SK-N-SH (cell line): Measurements from ENCODE around the gene DHX57. TPM values are rescaled to one million over a fixed set of nuclear protein-coding genes. Genes with fewer than 3 reads are reported as not detected.

Experiments used
- CTCF ChIA-PET: fragments of 300-600, 350-600 bp; formaldehyde crosslinking; extraction: SDS; loops from one replicate; lab custom pipeline; 2021; lab: Yijun Ruan, JAX
- POLR2A ChIA-PET: fragments of 350-600 bp; sonication (Branson Sonifier 250); formaldehyde crosslinking; extraction: SDS; loops from one replicate; lab custom pipeline; 2020; ENCODE audit warnings: antibody characterized with exemption, inconsistent platforms; lab: Yijun Ruan, JAX
- DNase-seq: peaks from one replicate; pipeline ENCODE4 v3.0.0; 2012
- H2AFZ ChIP-seq: fragments of 200-600 bp; sonication (generic); 2 replicates; pipeline ENCODE4 v1.8.1; 2016; ENCODE audit warnings: antibody characterized with exemption, mild to moderate bottlenecking, low read depth
- H3F3A ChIP-seq: fragments of 200-600 bp; sonication (generic); replicated peaks from 2 replicates; pipeline ENCODE3; 2016; ENCODE audit warnings: antibody characterized with exemption, mild to moderate bottlenecking; ENCODE audit not compliant: insufficient read depth
- H3K27ac ChIP-seq, 2 experiments: fragments of 200-500 bp in 1 of 2; fragments of 200-600 bp in 1 of 2; sonication (Bioruptor generic) in 1 of 2; sonication (generic), shearing (Covaris generic) in 1 of 2; 2 replicates each; pipeline versions ENCODE4 v1.5.1 to v1.6.1; 2014 to 2016; ENCODE audit warnings: low read depth in 2 of 2, inconsistent platforms in 1 of 2, low read length in 1 of 2, mild to moderate bottlenecking in 1 of 2, mixed read lengths in 1 of 2
- H3K27me3 ChIP-seq: fragments of 200-600 bp; sonication (generic), shearing (Covaris generic); 2 replicates; pipeline ENCODE4 v1.6.1; 2016; ENCODE audit warnings: mixed run types; ENCODE audit not compliant: insufficient read depth
- H3K36me3 ChIP-seq, 2 experiments: fragments of 200-500 bp in 1 of 2; fragments of 200-600 bp in 1 of 2; sonication (Bioruptor generic) in 1 of 2; sonication (generic) in 1 of 2; replicated peaks in 1 of 2; 2 replicates each; pipeline versions ENCODE3 to v1.5.1; 2014 to 2016; ENCODE audit warnings: low read length in 1 of 2, mild to moderate bottlenecking in 1 of 2; ENCODE audit not compliant: insufficient read depth in 2 of 2, control insufficient read depth in 1 of 2
- H3K4me1 ChIP-seq, 2 experiments: fragments of 200-500 bp in 1 of 2; fragments of 200-600 bp in 1 of 2; sonication (Bioruptor generic) in 1 of 2; sonication (generic), shearing (Covaris generic) in 1 of 2; 2 replicates each; pipeline versions ENCODE4 v1.5.1 to v1.6.1; 2014 to 2016; ENCODE audit warnings: low read depth in 1 of 2, low read length in 1 of 2, mixed run types in 1 of 2; ENCODE audit not compliant: insufficient read depth in 2 of 2, control insufficient read depth in 1 of 2
- H3K4me2 ChIP-seq: fragments of 200-600 bp; sonication (generic), shearing (Covaris generic); 2 replicates; pipeline ENCODE4 v1.6.1; 2017; ENCODE audit warnings: mixed run types
- H3K4me3 ChIP-seq, 2 experiments: fragments of 200-500 bp in 1 of 2; fragments of 200-600 bp in 1 of 2; sonication (Bioruptor generic) in 1 of 2; sonication (generic), shearing (Covaris generic) in 1 of 2; 2 replicates each; pipeline versions ENCODE4 v1.5.1 to v1.8.1; 2014 to 2016; ENCODE audit warnings: low read depth in 2 of 2, inconsistent platforms in 1 of 2, low read length in 1 of 2, mild to moderate bottlenecking in 1 of 2, mixed read lengths in 1 of 2, moderate library complexity in 1 of 2
- H3K79me2 ChIP-seq: fragments of 200-600 bp; sonication (generic); 2 replicates; pipeline ENCODE4 v1.8.1; 2017; ENCODE audit warnings: mild to moderate bottlenecking; ENCODE audit not compliant: insufficient read depth
- H3K9ac ChIP-seq: fragments of 200-600 bp; sonication (generic); 2 replicates; pipeline ENCODE4 v1.6.1; 2017; ENCODE audit warnings: mixed run types
- H3K9me2 ChIP-seq: fragments of 200-600 bp; sonication (generic); 2 replicates; pipeline ENCODE4 v1.6.1; 2017; ENCODE audit warnings: mixed run types
- H3K9me3 ChIP-seq: fragments of 200-600 bp; sonication (generic); 2 replicates; pipeline ENCODE4 v1.6.1; 2017; ENCODE audit warnings: mixed run types, mild to moderate bottlenecking, moderate library complexity
- H4K20me1 ChIP-seq: fragments of 200-600 bp; sonication (generic); 2 replicates; pipeline ENCODE4 v1.6.1; 2017; ENCODE audit warnings: mild to moderate bottlenecking, mixed run types; ENCODE audit not compliant: insufficient read depth
- ELF1 ChIP-seq: IDR thresholded peaks from 2 replicates; pipeline ENCODE4 v1.4.0; 2012
- EZH2phosphoT487 ChIP-seq: fragments of 200-600 bp; sonication (generic); IDR thresholded peaks from 2 replicates; pipeline ENCODE4 v1.6.1; 2017; ENCODE audit warnings: low read depth, mixed run types, mild to moderate bottlenecking, antibody characterized with exemption, moderate library complexity, borderline replicate concordance
- FOXJ3 ChIP-seq: sonication (generic); formaldehyde crosslinking; IDR thresholded peaks from 2 replicates; pipeline ENCODE4 v1.5.1; 2020; ENCODE audit warnings: mild to moderate bottlenecking, missing genetic modification reagents
- FOXM1 ChIP-seq: IDR thresholded peaks from 2 replicates; pipeline ENCODE4 v1.4.0; 2012; ENCODE audit warnings: low read depth, mild to moderate bottlenecking
- GABPA ChIP-seq: IDR thresholded peaks from 2 replicates; pipeline ENCODE4 v1.4.0; 2012; ENCODE audit warnings: low read depth, mild to moderate bottlenecking
- GATA2 ChIP-seq: sonication (generic); formaldehyde crosslinking; IDR thresholded peaks from 2 replicates; pipeline ENCODE4 v1.5.0; 2020; ENCODE audit warnings: mild to moderate bottlenecking, missing genetic modification reagents
- JUND ChIP-seq: IDR thresholded peaks from 2 replicates; pipeline ENCODE4 v1.4.0; 2012
- NFIC ChIP-seq: IDR thresholded peaks from 2 replicates; pipeline ENCODE4 v1.4.0; 2012; ENCODE audit warnings: borderline replicate concordance
- NRF1 ChIP-seq: IDR thresholded peaks from 2 replicates; pipeline ENCODE4 v1.6.1; 2012; ENCODE audit warnings: low read depth, mild to moderate bottlenecking, low read length
- RFX5 ChIP-seq: IDR thresholded peaks from 2 replicates; pipeline ENCODE4 v1.6.1; 2012; ENCODE audit warnings: mild to moderate bottlenecking, improper control_type of control experiment, low read length
- SIN3A ChIP-seq: IDR thresholded peaks from 2 replicates; pipeline ENCODE4 v1.6.1; 2012; ENCODE audit warnings: low read depth, mild to moderate bottlenecking, low read length, moderate library complexity, borderline replicate concordance
- TAF1 ChIP-seq: IDR thresholded peaks from 2 replicates; pipeline ENCODE4 v1.6.1; 2012; ENCODE audit warnings: low read depth, mild to moderate bottlenecking, low read length, moderate library complexity, borderline replicate concordance
- TCF12 ChIP-seq: IDR thresholded peaks from 2 replicates; pipeline ENCODE4 v1.4.0; 2012
- YY1 ChIP-seq: IDR thresholded peaks from 2 replicates; pipeline ENCODE4 v1.4.0; 2012; ENCODE audit warnings: low read depth, mild to moderate bottlenecking
- WGBS: methylation state at CpG from one replicate; pipeline ENCODE4 v1.1.6; 2017; ENCODE audit warnings: low lambda C conversion rate; 5-methylcytosine and 5-hydroxymethylcytosine counted together
- polyA plus RNA-seq, 3 experiments: library from polyadenylated mRNA; depleted of rRNA; stranded (reverse); fragments of >200 nt; gene quantifications; 2 replicates each; pipeline ENCODE4 v1.2.3, GENCODE V29; 2012
- TF ChIP-seq, protein P1 (sequence below): IDR thresholded peaks from 2 replicates; pipeline ENCODE4 v1.4.0; 2012; ENCODE audit warnings: low read depth
- TF ChIP-seq, protein P2 (sequence below): fragments of 200-600 bp; sonication (generic); IDR thresholded peaks from 2 replicates; pipeline ENCODE4 v1.6.1; 2017; ENCODE audit warnings: antibody characterized with exemption, mild to moderate bottlenecking, moderate library complexity
- TF ChIP-seq, protein P3 (sequence below): fragments of 150-350 bp; IDR thresholded peaks from 2 replicates; pipeline ENCODE4 v1.6.1; 2016; ENCODE audit warnings: mild to moderate bottlenecking, low read depth, low read length
- TF ChIP-seq, protein P4 (sequence below): IDR thresholded peaks from 2 replicates; pipeline ENCODE4 v1.4.0; 2012; ENCODE audit warnings: low read depth, borderline replicate concordance

Gene DHX57
- polyA plus RNA-seq, 1 of the 3 experiments (the other 2 are of a cell fraction): 12.3 TPM

DNA sequence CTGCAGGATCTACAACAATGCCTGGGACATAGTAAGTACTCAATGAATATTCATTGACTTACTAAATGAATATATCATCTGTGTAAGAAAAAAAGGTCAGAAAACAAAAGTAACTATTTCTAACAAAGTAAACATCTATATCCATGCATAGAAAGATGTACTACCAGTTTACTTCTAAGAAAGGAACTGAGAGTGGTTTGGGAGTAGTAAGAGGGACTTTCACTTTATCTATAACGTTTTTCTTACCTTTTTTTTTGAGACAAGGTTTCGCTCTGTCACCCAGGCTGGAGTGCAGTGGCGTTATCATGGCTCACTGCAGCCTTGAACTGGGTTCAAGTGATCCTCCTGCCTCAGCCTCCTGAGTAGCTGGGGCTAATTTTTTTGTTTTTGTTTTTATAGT lies 25.7 kb downstream of the DHX57 start (continued):
- TF ChIP-seq TCF12 (no peak), GABPA (no peak), YY1 (no peak)

DNA sequence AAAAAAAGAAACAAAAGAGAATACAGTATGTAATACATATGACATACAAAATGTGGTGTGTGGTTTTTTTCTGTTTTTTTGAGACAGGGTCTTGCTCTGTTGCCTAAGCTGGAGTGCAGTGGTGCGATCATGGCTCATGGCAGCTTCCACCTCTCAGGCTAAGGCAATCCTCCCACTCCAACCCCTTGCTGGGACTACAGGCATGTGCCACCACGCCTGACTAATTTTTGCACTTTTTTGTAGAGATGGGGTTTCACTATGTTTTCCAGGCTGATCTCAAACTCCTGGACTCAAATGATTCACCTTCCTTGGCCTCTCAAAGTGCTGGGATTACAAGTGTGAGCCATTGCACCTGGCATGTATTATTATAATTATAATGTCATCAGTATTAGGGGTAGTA lies 38.9 kb downstream of the DHX57 start:
- Histone ChIP-seq H2AFZ (no peak overlapping the region), H3K79me2 (no peaks in the 10 kb centered on the region), H4K20me1 (no peaks in the 10 kb centered on the region), H3F3A (no peaks in the 10 kb centered on the region), H3K9me3 (no peaks in the 10 kb centered on the region), H3K4me3 (no peak overlapping the region), H3K27me3 (no peaks in the 10 kb centered on the region), H3K9ac (no peak overlapping the region), H3K36me3 (peaks cover 35 to 52% of the 10 kb centered on the region in 2 experiments), H3K4me2 (no peak overlapping the region), H3K9me2 (no peaks in the 10 kb centered on the region), H3K4me1 (no peaks in the 10 kb centered on the region), H3K27ac (no peak overlapping the region)
- POLR2A ChIA-PET: interaction anchor here (0.7 kb wide), 1 partner anchor 141 kb away, joined by 3 read pairs; no protein-coding TSS in a partner anchor
- TF ChIP-seq, protein P1, sequence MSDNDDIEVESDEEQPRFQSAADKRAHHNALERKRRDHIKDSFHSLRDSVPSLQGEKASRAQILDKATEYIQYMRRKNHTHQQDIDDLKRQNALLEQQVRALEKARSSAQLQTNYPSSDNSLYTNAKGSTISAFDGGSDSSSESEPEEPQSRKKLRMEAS: no peak
- TF ChIP-seq SIN3A (no peak), YY1 (no peak)
- TF ChIP-seq, protein P2, sequence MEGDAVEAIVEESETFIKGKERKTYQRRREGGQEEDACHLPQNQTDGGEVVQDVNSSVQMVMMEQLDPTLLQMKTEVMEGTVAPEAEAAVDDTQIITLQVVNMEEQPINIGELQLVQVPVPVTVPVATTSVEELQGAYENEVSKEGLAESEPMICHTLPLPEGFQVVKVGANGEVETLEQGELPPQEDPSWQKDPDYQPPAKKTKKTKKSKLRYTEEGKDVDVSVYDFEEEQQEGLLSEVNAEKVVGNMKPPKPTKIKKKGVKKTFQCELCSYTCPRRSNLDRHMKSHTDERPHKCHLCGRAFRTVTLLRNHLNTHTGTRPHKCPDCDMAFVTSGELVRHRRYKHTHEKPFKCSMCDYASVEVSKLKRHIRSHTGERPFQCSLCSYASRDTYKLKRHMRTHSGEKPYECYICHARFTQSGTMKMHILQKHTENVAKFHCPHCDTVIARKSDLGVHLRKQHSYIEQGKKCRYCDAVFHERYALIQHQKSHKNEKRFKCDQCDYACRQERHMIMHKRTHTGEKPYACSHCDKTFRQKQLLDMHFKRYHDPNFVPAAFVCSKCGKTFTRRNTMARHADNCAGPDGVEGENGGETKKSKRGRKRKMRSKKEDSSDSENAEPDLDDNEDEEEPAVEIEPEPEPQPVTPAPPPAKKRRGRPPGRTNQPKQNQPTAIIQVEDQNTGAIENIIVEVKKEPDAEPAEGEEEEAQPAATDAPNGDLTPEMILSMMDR: no peak
- no peak for DNase-seq
- CTCF ChIA-PET: no interaction called here
- 98% methylated on average over 2 of the region's 2 CpGs for WGBS

DNA sequence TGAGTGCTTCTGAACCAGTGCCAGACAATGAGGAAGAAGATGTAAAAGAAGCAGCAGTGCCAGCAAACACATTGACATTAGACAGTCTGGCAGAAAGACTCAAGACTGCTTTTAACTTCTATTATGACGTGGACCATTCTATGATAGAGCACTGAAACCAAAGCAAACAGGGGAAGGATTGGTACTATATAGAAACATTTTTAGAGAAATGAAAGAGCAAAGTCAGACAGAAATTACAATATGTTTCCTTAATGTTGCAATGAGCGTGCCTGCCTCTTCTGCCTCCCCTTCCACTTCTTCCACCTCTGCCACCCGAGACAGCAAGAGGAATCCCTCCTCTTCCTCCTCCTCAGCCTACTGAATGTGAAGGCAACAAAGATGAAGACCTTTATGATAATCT lies 39.7 kb downstream of the DHX57 start:
- H2AFZ ChIP-seq: no peak overlapping the region
- CTCF ChIA-PET: interaction anchor here (0.6 to 2.6 kb wide), 4 partner anchors 11 to 254 kb away, joined by 3 to 26 read pairs (median 10); no protein-coding TSS in a partner anchor
- TF ChIP-seq GABPA: no peak
- no peak for TF ChIP-seq EZH2phosphoT487
- no peak for TF ChIP-seq GATA2
- TF ChIP-seq, protein P1: no peak
- no peak for TF ChIP-seq NRF1
- no peak for TF ChIP-seq YY1
- TF ChIP-seq, protein P2: no peak
- no peak for TF ChIP-seq FOXJ3 (CRISPR knock-in tag)
- TF ChIP-seq NFIC: no peak
- TF ChIP-seq TAF1: no peak
- no peak for TF ChIP-seq ELF1
- TF ChIP-seq, protein P3, sequence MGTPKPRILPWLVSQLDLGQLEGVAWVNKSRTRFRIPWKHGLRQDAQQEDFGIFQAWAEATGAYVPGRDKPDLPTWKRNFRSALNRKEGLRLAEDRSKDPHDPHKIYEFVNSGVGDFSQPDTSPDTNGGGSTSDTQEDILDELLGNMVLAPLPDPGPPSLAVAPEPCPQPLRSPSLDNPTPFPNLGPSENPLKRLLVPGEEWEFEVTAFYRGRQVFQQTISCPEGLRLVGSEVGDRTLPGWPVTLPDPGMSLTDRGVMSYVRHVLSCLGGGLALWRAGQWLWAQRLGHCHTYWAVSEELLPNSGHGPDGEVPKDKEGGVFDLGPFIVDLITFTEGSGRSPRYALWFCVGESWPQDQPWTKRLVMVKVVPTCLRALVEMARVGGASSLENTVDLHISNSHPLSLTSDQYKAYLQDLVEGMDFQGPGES: no peak
- TF ChIP-seq, protein P4, sequence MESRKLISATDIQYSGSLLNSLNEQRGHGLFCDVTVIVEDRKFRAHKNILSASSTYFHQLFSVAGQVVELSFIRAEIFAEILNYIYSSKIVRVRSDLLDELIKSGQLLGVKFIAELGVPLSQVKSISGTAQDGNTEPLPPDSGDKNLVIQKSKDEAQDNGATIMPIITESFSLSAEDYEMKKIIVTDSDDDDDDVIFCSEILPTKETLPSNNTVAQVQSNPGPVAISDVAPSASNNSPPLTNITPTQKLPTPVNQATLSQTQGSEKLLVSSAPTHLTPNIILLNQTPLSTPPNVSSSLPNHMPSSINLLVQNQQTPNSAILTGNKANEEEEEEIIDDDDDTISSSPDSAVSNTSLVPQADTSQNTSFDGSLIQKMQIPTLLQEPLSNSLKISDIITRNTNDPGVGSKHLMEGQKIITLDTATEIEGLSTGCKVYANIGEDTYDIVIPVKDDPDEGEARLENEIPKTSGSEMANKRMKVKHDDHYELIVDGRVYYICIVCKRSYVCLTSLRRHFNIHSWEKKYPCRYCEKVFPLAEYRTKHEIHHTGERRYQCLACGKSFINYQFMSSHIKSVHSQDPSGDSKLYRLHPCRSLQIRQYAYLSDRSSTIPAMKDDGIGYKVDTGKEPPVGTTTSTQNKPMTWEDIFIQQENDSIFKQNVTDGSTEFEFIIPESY: no peak
- TF ChIP-seq RFX5: no peak
- TF ChIP-seq JUND: no peak
- TF ChIP-seq FOXM1: no peak

More for the DNA sequence above, 39.7 kb downstream of the DHX57 start:
- Histone ChIP-seq H3K9me2 (no peaks in the 10 kb centered on the region), H3K36me3 (peaks cover 27 to 44% of the 10 kb centered on the region in 2 experiments), H3K79me2 (no peaks in the 10 kb centered on the region), H3K4me2 (no peak overlapping the region), H3K9me3 (no peaks in the 10 kb centered on the region), H3K4me1 (no peaks in the 10 kb centered on the region), H3K27ac (no peak overlapping the region), H4K20me1 (no peaks in the 10 kb centered on the region), H3K9ac (no peak overlapping the region), H3F3A (no peaks in the 10 kb centered on the region), H3K4me3 (no peak overlapping the region), H3K27me3 (no peaks in the 10 kb centered on the region)
- WGBS: 96% methylated on average over 3 of the region's 3 CpGs
- POLR2A ChIA-PET: interaction anchor here (0.7 kb wide), 1 partner anchor 142 kb away, joined by 3 read pairs; no protein-coding TSS in a partner anchor
- DNase-seq: no peak
